ENCODE results near the gene SIPA1L2.

Gene SIPA1L2

GRCh38 chr1:232625319-232625868, 4.5 kb downstream of the SIPA1L2 start:
- no peak overlapping the region for H3K4me3 ChIP-seq (ENCODE audit: low read depth, low read length)
- TF ChIP-seq CTCF (conservative IDR thresholded peaks at IDR 0.05; ENCODE audit: low read depth, low read length): no peak
- DNase-seq (ENCODE audit: low read depth): no peak

GRCh38 chr1:232624546-232625281, 5.2 kb downstream of the SIPA1L2 start:
- TF ChIP-seq CTCF (conservative IDR thresholded peaks at IDR 0.05; ENCODE audit: low read depth, low read length): no peak
- no peak overlapping the region for H3K4me3 ChIP-seq (ENCODE audit: low read depth, low read length)
- no peak for DNase-seq (ENCODE audit: low read depth)

GRCh38 chr1:232622981-232623380, 7.0 kb downstream of the SIPA1L2 start:
- DNase-seq (ENCODE audit: low read depth): peak; percentile 46
- TF ChIP-seq CTCF (conservative IDR thresholded peaks at IDR 0.05; ENCODE audit: low read depth, low read length): no peak
- no peak overlapping the region for H3K4me3 ChIP-seq (ENCODE audit: low read depth, low read length)

- H3K4me3 ChIP-seq (ENCODE audit: low read depth, low read length): no peak overlapping the region
- no peak for TF ChIP-seq CTCF (conservative IDR thresholded peaks at IDR 0.05; ENCODE audit: low read depth, low read length)
- no peak for DNase-seq (ENCODE audit: low read depth)
Observed at GRCh38 chr1:232622378-232622777, 7.6 kb downstream of the SIPA1L2 start.

- no peak for TF ChIP-seq CTCF (conservative IDR thresholded peaks at IDR 0.05; ENCODE audit: low read depth, low read length)
- no peak overlapping the region for H3K4me3 ChIP-seq (ENCODE audit: low read depth, low read length)
- DNase-seq (ENCODE audit: low read depth): no peak
Observed at GRCh38 chr1:232621050-232621449, 8.9 kb downstream of the SIPA1L2 start.

GRCh38 chr1:232620356-232620969, 9.5 kb downstream of the SIPA1L2 start:
- peak; percentile 92 for DNase-seq (ENCODE audit: low read depth)
- no peak overlapping the region for H3K4me3 ChIP-seq (ENCODE audit: low read depth, low read length)
- no peak for TF ChIP-seq CTCF (conservative IDR thresholded peaks at IDR 0.05; ENCODE audit: low read depth, low read length)

Measured in choroid plexus epithelial cell (primary cell).